Esophagus squamous epithelium (tissue), 4 donors: Measurements from ENCODE around the gene RFTN1.

Experiments used
- POLR2A ChIP-seq, 4 donors: fragments of 450-650 bp; IDR thresholded peaks; one replicate each; pipeline ENCODE4 v1.6.1; 2017; ENCODE audit warnings: antibody characterized with exemption in 4 of 4, mild to moderate bottlenecking in 4 of 4, moderate library complexity in 3 of 4
- TF ChIP-seq, protein P1 (sequence below), 6 experiments: fragments of 450-650 bp in 4 of 6; fragments of 200-600 bp in 2 of 6; sonication (generic) in 2 of 6; IDR thresholded peaks; one replicate each; pipeline ENCODE4 v1.5.1; 2016 to 2019; ENCODE audit warnings: antibody characterized with exemption in 6 of 6, mild to moderate bottlenecking in 4 of 6, moderate library complexity in 4 of 6

DNA sequence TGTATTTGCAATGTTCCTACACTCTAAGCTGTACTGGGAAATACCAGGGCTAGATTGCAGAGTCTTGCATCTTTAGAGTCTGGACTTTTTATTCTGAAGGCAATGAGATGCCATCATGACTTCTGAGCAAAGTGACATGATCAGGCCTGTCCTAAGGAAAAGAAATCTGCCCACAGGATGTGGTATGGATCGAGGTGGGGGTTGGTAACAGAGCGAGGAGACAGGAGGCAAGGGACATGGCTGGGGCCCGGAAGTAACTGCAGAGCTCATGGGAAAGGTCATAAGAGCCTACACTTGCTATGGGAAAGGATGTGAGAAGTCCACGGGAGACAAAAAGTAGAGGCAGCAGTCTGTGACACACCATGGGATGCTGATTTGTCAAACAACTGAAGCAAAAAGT is 126.9 kb downstream of the RFTN1 start:
- TF ChIP-seq, protein P1, sequence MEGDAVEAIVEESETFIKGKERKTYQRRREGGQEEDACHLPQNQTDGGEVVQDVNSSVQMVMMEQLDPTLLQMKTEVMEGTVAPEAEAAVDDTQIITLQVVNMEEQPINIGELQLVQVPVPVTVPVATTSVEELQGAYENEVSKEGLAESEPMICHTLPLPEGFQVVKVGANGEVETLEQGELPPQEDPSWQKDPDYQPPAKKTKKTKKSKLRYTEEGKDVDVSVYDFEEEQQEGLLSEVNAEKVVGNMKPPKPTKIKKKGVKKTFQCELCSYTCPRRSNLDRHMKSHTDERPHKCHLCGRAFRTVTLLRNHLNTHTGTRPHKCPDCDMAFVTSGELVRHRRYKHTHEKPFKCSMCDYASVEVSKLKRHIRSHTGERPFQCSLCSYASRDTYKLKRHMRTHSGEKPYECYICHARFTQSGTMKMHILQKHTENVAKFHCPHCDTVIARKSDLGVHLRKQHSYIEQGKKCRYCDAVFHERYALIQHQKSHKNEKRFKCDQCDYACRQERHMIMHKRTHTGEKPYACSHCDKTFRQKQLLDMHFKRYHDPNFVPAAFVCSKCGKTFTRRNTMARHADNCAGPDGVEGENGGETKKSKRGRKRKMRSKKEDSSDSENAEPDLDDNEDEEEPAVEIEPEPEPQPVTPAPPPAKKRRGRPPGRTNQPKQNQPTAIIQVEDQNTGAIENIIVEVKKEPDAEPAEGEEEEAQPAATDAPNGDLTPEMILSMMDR (IDR thresholded peaks at IDR 0.05) = no peak
- TF ChIP-seq POLR2A (IDR thresholded peaks at IDR 0.05) = no peak
